ENCODE results near the gene CHURC1.

DNA sequence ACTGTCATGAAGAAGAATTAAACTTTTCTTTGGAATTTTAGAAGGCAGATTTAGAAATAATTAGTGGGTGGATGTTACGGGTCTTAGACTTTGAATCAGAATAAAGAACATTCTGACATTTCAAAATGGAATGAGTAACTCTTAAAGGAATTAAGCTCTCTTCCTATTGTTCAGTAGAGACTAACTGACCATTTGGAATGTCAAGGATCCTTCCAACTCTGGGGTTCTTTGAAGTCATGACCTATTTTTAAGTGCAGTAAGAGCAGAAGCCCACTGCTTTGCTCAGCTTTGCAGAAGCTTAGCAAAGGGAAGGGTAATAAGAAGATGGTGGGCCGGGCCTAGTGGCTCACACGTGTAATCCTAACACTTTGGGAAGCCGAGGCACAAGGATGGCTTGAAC, 4.0 kb downstream of the CHURC1 start:
- TF ChIP-seq ZNF737 (CRISPR knock-in tag; IDR thresholded peaks at IDR 0.05; ENCODE audit: borderline replicate concordance) (no peak), THAP11 (CRISPR knock-in tag; IDR thresholded peaks at IDR 0.05) (no peak), ARID2 (CRISPR knock-in tag; IDR thresholded peaks at IDR 0.05; ENCODE audit: borderline replicate concordance) (no peak), DR1 (CRISPR knock-in tag; IDR thresholded peaks at IDR 0.05) (no peak)
